ENCODE measurements around the gene SETDB1.

Gene SETDB1

DNA sequence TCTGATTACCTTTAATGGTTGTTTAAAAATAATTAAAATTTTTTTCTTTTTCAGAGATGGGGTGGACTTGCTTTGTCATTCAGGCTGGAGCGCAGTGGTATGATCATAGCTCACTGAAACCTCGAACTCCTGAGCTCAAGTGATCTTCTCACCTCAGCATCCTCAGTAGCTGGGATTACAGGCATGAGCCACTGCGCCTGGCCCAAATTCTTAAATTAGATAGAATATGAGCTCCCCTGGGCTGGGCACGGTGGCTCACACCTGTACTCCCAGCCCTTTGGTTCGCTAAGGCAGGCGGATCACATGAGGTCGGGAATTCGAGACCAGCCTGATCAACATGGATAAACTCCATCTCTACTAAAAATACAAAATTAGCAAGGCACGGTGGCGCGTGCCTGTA is 31.5 kb downstream of the SETDB1 start:
- no peaks in the 10 kb centered on the region for H3K27me3 Mint-ChIP-seq
- H3K27ac Mint-ChIP-seq, result peak overlapping the region; percentile 56 to 57
- DNase-seq (no peak), ATAC-seq (replicated peaks) (no peak)
- no peaks in the 10 kb centered on the region for H3K9me3 Mint-ChIP-seq
- H3K4me1 Mint-ChIP-seq (ENCODE audit: low read depth in 2 of 2), result no peaks in the 10 kb centered on the region
- H3K36me3 Mint-ChIP-seq (ENCODE audit: insufficient read depth), result peaks cover 65% of the 10 kb centered on the region
- H3K4me3 Mint-ChIP-seq, result no peak overlapping the region

DNA sequence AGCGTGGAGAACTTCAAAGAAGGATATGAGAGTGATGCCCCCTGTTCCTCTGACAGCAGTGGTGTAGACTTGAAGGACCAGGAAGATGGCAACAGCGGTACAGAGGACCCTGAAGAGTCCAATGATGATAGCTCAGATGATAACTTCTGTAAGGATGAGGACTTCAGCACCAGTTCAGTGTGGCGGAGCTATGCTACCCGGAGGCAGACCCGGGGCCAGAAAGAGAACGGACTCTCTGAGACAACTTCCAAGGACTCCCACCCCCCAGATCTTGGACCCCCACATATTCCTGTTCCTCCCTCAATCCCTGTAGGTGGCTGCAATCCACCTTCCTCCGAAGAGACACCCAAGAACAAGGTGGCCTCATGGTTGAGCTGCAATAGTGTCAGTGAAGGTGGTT is 34.5 kb downstream of the SETDB1 start:
- DNase-seq (no peak), ATAC-seq (replicated peaks) (no peak)
- no peaks in the 10 kb centered on the region for H3K9me3 Mint-ChIP-seq
- no peaks in the 10 kb centered on the region for H3K4me1 Mint-ChIP-seq (ENCODE audit: low read depth in 2 of 2)
- no peak overlapping the region for H3K4me3 Mint-ChIP-seq
- peaks cover 66% of the 10 kb centered on the region for H3K36me3 Mint-ChIP-seq (ENCODE audit: insufficient read depth)
- no peaks in the 10 kb centered on the region for H3K27me3 Mint-ChIP-seq
- H3K27ac Mint-ChIP-seq, result no peak overlapping the region

DNA sequence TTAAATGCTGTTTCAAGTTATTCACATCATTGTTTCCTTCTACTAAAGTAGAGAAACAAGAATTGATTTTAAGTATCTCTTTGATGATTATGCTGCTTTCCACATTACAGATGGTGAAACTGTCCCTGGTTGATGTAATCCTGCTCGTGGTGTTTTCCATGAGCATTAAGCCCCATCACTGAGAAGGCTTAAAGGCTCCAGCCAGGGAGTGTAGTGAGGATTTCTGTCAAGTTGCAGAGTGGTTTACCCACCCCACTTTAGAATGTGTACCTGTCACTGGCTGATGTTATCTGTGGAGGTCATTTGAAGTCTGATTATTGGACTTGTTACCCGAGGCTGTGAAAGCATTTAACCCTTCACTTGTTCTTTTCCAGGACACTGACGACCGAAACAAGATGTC is 35.6 kb downstream of the SETDB1 start:
- no peak overlapping the region for H3K27ac Mint-ChIP-seq
- no peak overlapping the region for H3K4me3 Mint-ChIP-seq
- H3K4me1 Mint-ChIP-seq (ENCODE audit: low read depth in 2 of 2), result no peaks in the 10 kb centered on the region
- DNase-seq (no peak), ATAC-seq (replicated peaks) (no peak)
- no peaks in the 10 kb centered on the region for H3K27me3 Mint-ChIP-seq
- H3K9me3 Mint-ChIP-seq, result no peaks in the 10 kb centered on the region
- peaks cover 68% of the 10 kb centered on the region for H3K36me3 Mint-ChIP-seq (ENCODE audit: insufficient read depth)

DNA sequence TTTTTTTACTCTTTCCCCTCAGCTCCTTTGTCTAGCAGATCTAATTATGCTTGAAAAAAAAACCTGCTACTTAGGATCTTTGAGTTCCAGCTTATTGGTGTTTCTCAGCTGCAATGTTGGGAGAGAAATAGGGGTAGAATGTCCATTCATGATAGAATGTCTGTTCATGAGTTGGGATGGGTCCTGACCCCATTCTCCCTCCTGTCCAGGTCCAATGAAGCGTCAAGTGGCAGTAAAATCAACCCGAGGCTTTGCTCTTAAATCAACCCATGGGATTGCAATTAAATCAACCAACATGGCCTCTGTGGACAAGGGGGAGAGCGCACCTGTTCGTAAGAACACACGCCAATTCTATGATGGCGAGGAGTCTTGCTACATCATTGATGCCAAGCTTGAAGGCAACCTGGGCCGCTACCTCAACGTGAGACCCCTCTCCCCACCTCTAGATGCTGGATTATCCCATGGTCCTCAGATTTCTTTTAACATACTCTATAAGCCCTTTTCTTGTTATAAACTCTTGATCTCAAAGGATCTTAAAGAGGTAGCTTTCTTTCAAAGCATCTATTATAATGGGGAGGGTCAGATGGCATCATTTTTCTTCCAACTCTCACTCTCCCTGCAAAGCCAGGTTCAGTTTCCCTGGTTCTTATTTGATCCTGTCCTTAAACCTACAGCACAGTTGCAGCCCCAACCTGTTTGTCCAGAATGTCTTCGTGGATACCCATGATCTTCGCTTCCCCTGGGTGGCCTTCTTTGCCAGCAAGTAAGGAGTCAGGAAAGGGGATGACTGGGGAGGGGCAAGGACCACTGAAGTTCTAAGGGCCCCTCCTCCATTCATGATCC is 37.4 kb downstream of the SETDB1 start:
- peaks cover 0 to 3% of the 10 kb centered on the region in 2 donors for H3K4me1 Mint-ChIP-seq (ENCODE audit: low read depth in 2 of 2)
- H3K27ac Mint-ChIP-seq, result peak overlapping the region; percentile 49 to 59
- ATAC-seq (replicated peaks), result no peak
- H3K4me3 Mint-ChIP-seq, result no peak overlapping the region
- H3K36me3 Mint-ChIP-seq (ENCODE audit: insufficient read depth), result peaks cover 75% of the 10 kb centered on the region
- DNase-seq, result no peak
- no peaks in the 10 kb centered on the region for H3K27me3 Mint-ChIP-seq
- no peaks in the 10 kb centered on the region for H3K9me3 Mint-ChIP-seq

DNA sequence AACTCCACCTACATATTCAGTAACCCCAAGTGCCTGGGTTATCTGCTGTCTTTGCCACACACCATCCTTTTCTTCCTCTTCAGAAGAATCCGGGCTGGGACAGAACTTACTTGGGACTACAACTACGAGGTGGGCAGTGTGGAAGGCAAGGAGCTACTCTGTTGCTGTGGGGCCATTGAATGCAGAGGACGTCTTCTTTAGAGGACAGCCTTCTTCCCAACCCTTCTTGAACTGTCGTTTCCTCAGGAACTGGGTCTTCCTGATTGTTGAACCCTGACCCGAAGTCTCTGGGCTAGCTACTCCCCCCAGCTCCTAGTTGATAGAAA is 38.0 kb downstream of the SETDB1 start:
- Mint-ChIP-seq H3K9me3 (no peaks in the 10 kb centered on the region), H3K4me1 (ENCODE audit: low read depth in 2 of 2) (peaks cover 0 to 7% of the 10 kb centered on the region in 2 donors), H3K36me3 (ENCODE audit: insufficient read depth) (peaks cover 72% of the 10 kb centered on the region), H3K27me3 (no peaks in the 10 kb centered on the region), H3K27ac (peak overlapping the region; percentile 49 to 59), H3K4me3 (no peak overlapping the region)
- DNase-seq (no peak), ATAC-seq (replicated peaks) (no peak)

DNA sequence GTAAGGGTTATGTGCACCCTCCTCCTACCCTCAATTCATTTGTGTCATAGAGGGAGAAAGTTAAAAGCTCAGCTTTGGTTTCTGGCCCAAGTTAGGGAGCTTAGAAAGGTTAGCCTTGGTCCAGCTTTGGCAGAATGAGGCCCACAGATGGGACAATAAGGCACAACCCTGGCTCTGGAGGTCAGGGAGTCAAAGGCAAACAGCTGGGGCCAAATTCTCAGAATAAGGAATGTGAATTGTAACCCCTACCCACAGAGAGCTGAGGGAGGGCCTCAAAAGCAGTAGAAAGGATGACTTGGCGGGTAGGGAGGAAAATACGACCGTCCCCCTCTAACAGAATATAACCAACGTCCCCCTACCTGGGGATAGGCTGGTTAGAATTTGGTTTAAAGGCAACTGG is 39.4 kb downstream of the SETDB1 start:
- Mint-ChIP-seq H3K36me3 (ENCODE audit: insufficient read depth) (peaks cover 57% of the 10 kb centered on the region), H3K9me3 (no peaks in the 10 kb centered on the region), H3K27me3 (no peaks in the 10 kb centered on the region), H3K27ac (no peak overlapping the region), H3K4me1 (ENCODE audit: low read depth in 2 of 2) (peaks cover 6 to 12% of the 10 kb centered on the region in 2 donors), H3K4me3 (no peak overlapping the region)
- no peak for DNase-seq
- ATAC-seq (replicated peaks), result no peak

DNA sequence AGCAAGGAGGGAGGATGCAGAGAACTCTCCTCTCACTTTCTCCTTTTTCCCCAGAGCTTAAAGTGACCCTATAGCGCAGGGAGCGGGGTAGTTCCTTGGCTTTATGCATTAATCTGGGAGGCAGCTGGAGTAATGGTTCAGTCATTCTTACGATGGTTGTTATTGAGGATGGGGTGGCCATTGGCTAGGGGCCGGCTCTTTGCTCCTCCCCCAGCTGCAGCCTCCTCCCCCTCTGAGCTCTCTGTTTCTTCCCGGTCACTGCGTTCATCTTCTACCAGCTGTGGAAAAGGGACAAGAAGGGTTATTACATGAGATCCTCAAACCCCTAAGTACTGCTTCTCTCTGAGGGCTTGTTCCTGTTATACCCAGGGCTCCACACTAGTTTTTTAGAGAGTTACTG is 39.8 kb downstream of the SETDB1 start:
- Mint-ChIP-seq H3K9me3 (no peaks in the 10 kb centered on the region), H3K27me3 (no peaks in the 10 kb centered on the region), H3K27ac (no peak overlapping the region), H3K4me1 (ENCODE audit: low read depth in 2 of 2) (peaks cover 10 to 16% of the 10 kb centered on the region in 2 donors), H3K36me3 (ENCODE audit: insufficient read depth) (peaks cover 54% of the 10 kb centered on the region), H3K4me3 (no peak overlapping the region)
- ATAC-seq (replicated peaks) (no peak), DNase-seq (no peak)

DNA sequence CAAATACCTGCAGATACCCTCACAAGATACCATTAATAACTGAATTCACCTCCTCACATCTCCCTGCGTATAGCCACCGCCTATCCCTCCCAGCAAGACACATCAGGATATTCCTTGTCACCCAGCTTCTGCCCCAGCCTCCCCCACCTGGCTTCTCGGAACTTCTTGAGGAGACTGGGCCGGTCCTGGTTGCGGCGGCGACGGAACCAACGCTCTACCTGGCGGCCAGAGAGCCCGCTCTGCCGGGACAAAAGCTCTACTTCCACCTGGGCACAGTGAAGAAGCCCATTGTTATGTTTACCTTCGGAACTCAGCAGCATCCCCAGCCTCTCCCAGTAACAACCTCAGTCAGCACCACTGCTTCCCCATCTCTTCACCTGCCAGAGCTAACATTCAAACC is 41.8 kb downstream of the SETDB1 start:
- Mint-ChIP-seq H3K9me3 (no peaks in the 10 kb centered on the region), H3K4me1 (ENCODE audit: low read depth in 2 of 2) (peaks cover 30 to 35% of the 10 kb centered on the region in 2 donors), H3K4me3 (no peak overlapping the region), H3K27ac (peak overlapping the region in 1 of 2 donors; percentile 83), H3K27me3 (no peaks in the 10 kb centered on the region), H3K36me3 (ENCODE audit: insufficient read depth) (peaks cover 40% of the 10 kb centered on the region)
- ATAC-seq (replicated peaks), result no peak
- DNase-seq, result no peak

DNA sequence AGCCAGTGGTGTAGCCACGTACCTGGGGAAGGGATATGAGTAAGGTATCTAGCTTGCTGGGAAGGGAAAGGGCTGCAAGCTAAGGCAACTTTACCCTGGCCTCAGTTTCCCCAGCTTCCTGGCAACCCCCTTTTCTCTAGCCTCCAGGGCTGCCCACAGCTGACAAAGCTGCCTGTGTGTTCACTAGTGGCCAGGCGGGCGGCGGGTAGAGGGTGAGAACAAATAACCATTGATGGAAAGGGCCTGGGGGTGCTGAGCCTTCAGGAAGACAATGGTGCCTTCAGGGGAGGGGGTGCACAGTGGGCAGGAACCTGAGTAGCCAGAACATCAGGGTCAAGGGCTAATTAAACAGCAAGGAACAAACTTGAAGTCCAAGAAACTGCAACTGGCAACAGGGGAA is 42.3 kb downstream of the SETDB1 start:
- H3K27ac Mint-ChIP-seq, result peak overlapping the region in 1 of 2 donors; percentile 83
- H3K4me1 Mint-ChIP-seq (ENCODE audit: low read depth in 2 of 2), result peaks cover 35 to 40% of the 10 kb centered on the region in 2 donors
- no peak overlapping the region for H3K4me3 Mint-ChIP-seq
- H3K27me3 Mint-ChIP-seq, result no peaks in the 10 kb centered on the region
- H3K36me3 Mint-ChIP-seq (ENCODE audit: insufficient read depth), result peaks cover 35% of the 10 kb centered on the region
- DNase-seq (no peak), ATAC-seq (replicated peaks) (no peak)
- H3K9me3 Mint-ChIP-seq, result no peaks in the 10 kb centered on the region

DNA sequence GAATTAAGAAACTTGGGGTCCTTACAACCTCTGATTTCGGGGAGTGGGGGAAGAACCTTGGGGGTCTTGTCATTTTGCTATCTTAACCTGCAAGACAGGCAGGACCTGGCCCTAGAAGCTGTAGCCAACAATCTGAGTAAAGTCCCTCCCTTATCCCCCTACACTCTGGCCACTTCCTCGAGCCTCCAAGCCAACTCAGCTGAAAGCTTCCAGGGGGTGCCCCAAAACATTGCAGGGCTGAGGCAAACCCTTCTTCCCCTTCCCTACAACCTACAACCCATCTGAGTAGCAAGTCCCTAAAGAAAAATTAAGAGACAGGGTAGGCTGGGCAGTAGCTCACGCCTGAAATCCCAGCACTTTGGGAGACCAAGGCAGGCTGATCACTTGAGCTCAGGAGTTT is 43.5 kb downstream of the SETDB1 start:
- H3K36me3 Mint-ChIP-seq (ENCODE audit: insufficient read depth), result peaks cover 27% of the 10 kb centered on the region
- no peak for ATAC-seq (replicated peaks)
- peaks cover 38 to 43% of the 10 kb centered on the region in 2 donors for H3K4me1 Mint-ChIP-seq (ENCODE audit: low read depth in 2 of 2)

DNA sequence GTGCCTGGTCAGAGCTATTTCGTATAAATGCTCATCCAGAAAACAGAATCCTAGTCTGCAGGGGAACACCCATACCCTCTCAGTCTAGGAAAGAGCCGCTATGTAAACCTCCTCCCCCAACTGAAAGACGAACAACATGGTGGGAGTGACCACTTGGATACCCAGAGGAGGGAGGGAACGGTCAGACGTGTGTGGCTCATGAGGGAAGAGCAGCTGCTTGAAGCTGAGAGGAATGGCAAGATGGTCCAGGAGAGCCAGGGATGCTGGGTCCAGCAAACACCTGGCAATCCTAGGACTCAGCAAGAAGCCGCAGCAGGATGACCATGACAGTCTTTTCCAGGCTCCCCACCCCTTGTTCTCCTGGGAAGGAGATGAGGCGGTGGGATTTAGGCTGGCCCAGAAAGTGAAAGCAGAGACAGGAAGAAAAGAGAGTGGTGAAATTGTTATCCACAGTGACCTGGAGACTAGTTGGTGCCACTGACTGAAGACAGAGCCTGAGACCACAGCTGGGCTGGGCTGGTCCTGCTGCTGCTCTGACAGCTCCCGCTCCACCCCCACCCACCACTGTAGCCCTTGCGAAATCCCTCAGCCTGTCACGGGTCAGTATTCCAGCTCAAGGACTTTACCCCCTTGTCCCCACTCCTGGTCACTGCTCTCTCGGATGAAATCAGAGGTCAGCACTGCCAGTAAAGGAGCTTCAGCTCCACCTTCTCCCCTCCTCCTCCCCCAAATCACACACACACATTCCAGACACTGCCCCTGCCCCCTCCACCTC is 44.8 kb downstream of the SETDB1 start:
- no peak for DNase-seq
- Mint-ChIP-seq H3K9me3 (no peaks in the 10 kb centered on the region), H3K4me3 (peak overlapping the region; percentile 85 to 92), H3K36me3 (ENCODE audit: insufficient read depth) (peaks cover 27% of the 10 kb centered on the region), H3K27ac (peak overlapping the region; percentile 81 to 95), H3K4me1 (ENCODE audit: low read depth in 2 of 2) (peaks cover 38 to 44% of the 10 kb centered on the region in 2 donors), H3K27me3 (no peaks in the 10 kb centered on the region)
- ATAC-seq (replicated peaks), result no peak

More for the DNA sequence above, 43.5 kb downstream of the SETDB1 start:
- peak overlapping the region; percentile 81 to 95 for H3K27ac Mint-ChIP-seq
- no peak overlapping the region for H3K4me3 Mint-ChIP-seq
- no peaks in the 10 kb centered on the region for H3K9me3 Mint-ChIP-seq
- DNase-seq, result no peak
- no peaks in the 10 kb centered on the region for H3K27me3 Mint-ChIP-seq

DNA sequence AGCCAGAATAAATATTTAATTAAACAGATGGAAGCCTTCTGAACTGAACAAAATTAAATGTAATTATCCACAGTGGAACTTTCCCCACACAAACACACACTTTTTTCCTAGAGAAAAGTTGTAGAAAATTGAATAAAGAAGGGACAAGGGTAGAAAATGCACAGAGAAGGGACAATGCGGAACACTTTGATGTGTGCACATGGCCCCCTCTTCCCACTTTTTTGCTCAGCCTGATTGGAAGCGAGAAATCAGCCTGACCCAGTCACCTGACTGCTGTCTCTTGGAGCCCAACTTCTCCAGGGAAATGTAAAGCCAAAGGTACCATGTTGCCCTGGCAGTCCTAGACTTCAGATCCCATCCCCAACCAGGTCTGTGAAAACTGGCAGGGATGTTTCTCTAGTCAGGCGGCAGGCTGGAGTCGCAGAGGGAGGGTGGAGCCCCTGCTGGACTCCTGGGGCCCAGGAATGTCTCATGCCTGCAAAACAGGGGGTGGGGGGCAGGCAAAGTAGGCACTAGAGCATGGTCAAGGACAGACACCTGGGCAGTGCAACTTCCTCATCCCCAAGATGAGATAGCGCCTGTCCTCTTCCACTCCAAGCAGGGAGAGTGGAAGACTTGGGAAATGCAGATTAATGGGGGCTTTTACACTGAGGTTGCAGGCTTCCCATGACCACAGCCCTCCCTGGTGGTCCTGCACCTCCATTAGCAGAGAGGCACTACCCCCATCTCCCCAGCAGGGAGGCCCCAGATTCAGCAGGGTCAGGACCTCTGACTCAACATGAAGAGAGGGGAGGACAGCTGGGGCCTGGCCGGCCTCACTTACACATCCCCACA is 45.6 kb downstream of the SETDB1 start:
- DNase-seq, result no peak
- Mint-ChIP-seq H3K27ac (peak overlapping the region; percentile 92 to 95), H3K9me3 (no peaks in the 10 kb centered on the region), H3K27me3 (no peaks in the 10 kb centered on the region), H3K4me1 (ENCODE audit: low read depth in 2 of 2) (peaks cover 46 to 51% of the 10 kb centered on the region in 2 donors), H3K36me3 (ENCODE audit: insufficient read depth) (peaks cover 22% of the 10 kb centered on the region), H3K4me3 (peak overlapping the region; percentile 85 to 92)
- ATAC-seq (replicated peaks), result no peak

DNA sequence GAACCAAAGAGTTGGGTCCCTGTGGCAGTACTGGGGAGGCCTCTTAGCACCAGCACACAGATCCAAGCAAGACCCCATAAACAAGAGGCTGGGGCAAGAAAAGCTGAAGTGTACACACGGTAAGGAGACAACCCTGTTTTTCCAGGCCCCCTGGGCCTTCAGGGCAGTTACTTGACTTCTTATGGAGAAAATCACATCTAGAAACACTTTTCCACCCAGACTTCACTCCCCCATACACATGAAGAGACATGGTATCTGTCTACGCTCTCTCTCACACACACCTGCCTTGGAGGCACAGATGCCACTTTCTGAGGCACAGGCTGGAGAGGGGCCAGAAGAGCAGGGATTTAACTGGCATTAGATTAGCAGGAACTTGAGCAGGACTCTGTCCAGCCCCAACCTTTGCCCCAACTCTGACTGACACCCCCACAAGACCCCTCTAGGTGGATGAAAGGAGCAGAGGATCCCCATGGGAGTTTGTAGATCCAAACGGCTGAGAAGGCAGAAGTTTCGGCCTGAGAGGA is 46.3 kb downstream of the SETDB1 start:
- H3K4me1 Mint-ChIP-seq (ENCODE audit: low read depth in 2 of 2), result peaks cover 53 to 58% of the 10 kb centered on the region in 2 donors

More for the DNA sequence above, 46.3 kb downstream of the SETDB1 start:
- H3K27me3 Mint-ChIP-seq, result no peaks in the 10 kb centered on the region
- peak overlapping the region; percentile 92 to 95 for H3K27ac Mint-ChIP-seq
- no peaks in the 10 kb centered on the region for H3K9me3 Mint-ChIP-seq
- no peak for ATAC-seq (replicated peaks)
- H3K4me3 Mint-ChIP-seq, result peak overlapping the region; percentile 85 to 92
- H3K36me3 Mint-ChIP-seq (ENCODE audit: insufficient read depth), result peaks cover 16% of the 10 kb centered on the region
- no peak for DNase-seq
